HG02642 (cell line): Measurements from ENCODE around the gene PAK1IP1.
"Not testable (repeated sequence)": the region's sequence is repeated elsewhere in the genome, so short reads cannot be mapped to it uniquely, and the experiment has no call there.

Experiments
- ATAC-seq: cut with Tn5 transposase; IDR thresholded peaks from one replicate; pipeline ENCODE4 v1.9.1; 2021; ENCODE audit warnings: mild to moderate bottlenecking; ENCODE audit not compliant: unreplicated experiment, poor library complexity

Gene PAK1IP1

GRCh38 chr6:10740061-10740460, 45.3 kb downstream of the PAK1IP1 start:
- no peak for ATAC-seq

- not testable (repeated sequence) for ATAC-seq
Measured at GRCh38 chr6:10741643-10742042, 46.9 kb downstream of the PAK1IP1 start.

GRCh38 chr6:10742251-10742650, 47.5 kb downstream of the PAK1IP1 start:
- no peak for ATAC-seq

- no peak for ATAC-seq
Measured at GRCh38 chr6:10743515-10743914, 48.7 kb downstream of the PAK1IP1 start.

GRCh38 chr6:10745116-10745515, 50.3 kb downstream of the PAK1IP1 start:
- ATAC-seq = no peak

GRCh38 chr6:10746915-10747250, 52.1 kb downstream of the PAK1IP1 start:
- no peak for ATAC-seq

- peak; percentile 98 for ATAC-seq
Measured at GRCh38 chr6:10747251-10747972, 52.6 kb downstream of the PAK1IP1 start, which contains the start of gene TMEM14B. TSS of gene TMEM14B (plus strand) at chr6:10747805. CDS start at chr6:10749246, 1,441 bp downstream.

GRCh38 chr6:10749734-10750133, 55.0 kb downstream of the PAK1IP1 start:
- ATAC-seq = no peak

GRCh38 chr6:10750568-10750967, 55.8 kb downstream of the PAK1IP1 start:
- ATAC-seq = not testable (repeated sequence)

GRCh38 chr6:10751757-10752156, 57.0 kb downstream of the PAK1IP1 start:
- not testable (repeated sequence) for ATAC-seq

GRCh38 chr6:10756085-10756484, 61.3 kb downstream of the PAK1IP1 start:
- no peak for ATAC-seq
